CD4-positive, alpha-beta memory T cell (primary cell): ENCODE data around the gene MACF1. TPM values are rescaled to one million over a fixed set of nuclear protein-coding genes. Genes with fewer than 3 reads are reported as not detected.

ENCODE experiments used
- CTCF ChIA-PET: fragments of 350-600 bp; sonication (Branson Sonifier 250); formaldehyde crosslinking; loops from one replicate; lab custom pipeline; 2021; ENCODE audit warnings: inconsistent platforms; ENCODE audit not compliant: partially characterized antibody; lab: Charles Lee
- POLR2A ChIA-PET: fragments of 350-600 bp; sonication (Branson Sonifier 250); formaldehyde crosslinking; loops from one replicate; lab custom pipeline; 2021; ENCODE audit not compliant: partially characterized antibody; lab: Charles Lee
- DNase-seq, 5 donors: peaks; one replicate each; pipeline versions ENCODE4 v3.0.0 to v3.0.0-alpha.2; 2020 to 2022; ENCODE audit warnings: mixed read lengths in 1 of 5
- H3K27ac ChIP-seq: one replicate; pipeline ENCODE4 v1.7.0; 2013; ENCODE audit warnings: low read depth, low read length
- H3K27me3 ChIP-seq: 2 replicates; pipeline ENCODE4 v1.7.0; 2013; ENCODE audit warnings: mild to moderate bottlenecking, low read length, moderate library complexity; ENCODE audit not compliant: insufficient read depth
- H3K36me3 ChIP-seq: 2 replicates; pipeline ENCODE4 v1.7.0; 2013; ENCODE audit warnings: mild to moderate bottlenecking, low read length, moderate library complexity; ENCODE audit not compliant: insufficient read depth
- H3K4me1 ChIP-seq: 2 replicates; pipeline ENCODE4 v1.7.0; 2013; ENCODE audit warnings: mild to moderate bottlenecking, low read length, moderate library complexity; ENCODE audit not compliant: insufficient read depth
- H3K4me3 ChIP-seq, 2 donors: one replicate each; pipeline ENCODE4 v1.7.0; 2013; ENCODE audit warnings: low read length in 2 of 2, mild to moderate bottlenecking in 1 of 2
- H3K9me3 ChIP-seq, 2 donors: one replicate each; pipeline ENCODE4 v1.7.0; 2013; ENCODE audit warnings: low read length in 2 of 2, control low read depth in 1 of 2; ENCODE audit not compliant: control insufficient read depth in 1 of 2
- H3K27ac Mint-ChIP-seq, 7 donors: one replicate each; pipeline ENCODE4 v1.8.0; 2020 to 2021; ENCODE audit warnings: mixed read lengths in 7 of 7, mild to moderate bottlenecking in 6 of 7, inconsistent platforms in 3 of 7, moderate library complexity in 3 of 7
- H3K27me3 Mint-ChIP-seq, 2 donors: one replicate each; pipeline ENCODE4 v1.8.0; 2020 to 2021; ENCODE audit warnings: mixed read lengths in 2 of 2
- H3K36me3 Mint-ChIP-seq, 2 donors: one replicate each; pipeline ENCODE4 v1.8.0; 2020 to 2021; ENCODE audit warnings: mixed read lengths in 2 of 2, inconsistent platforms in 1 of 2, mild to moderate bottlenecking in 1 of 2
- H3K4me1 Mint-ChIP-seq, 4 donors: one replicate each; pipeline ENCODE4 v1.8.0; 2020 to 2021; ENCODE audit warnings: mixed read lengths in 4 of 4, mild to moderate bottlenecking in 1 of 4
- H3K4me3 Mint-ChIP-seq, 8 donors: one replicate each; pipeline ENCODE4 v1.8.0; 2020 to 2021; ENCODE audit warnings: mixed read lengths in 8 of 8, mild to moderate bottlenecking in 7 of 8, moderate library complexity in 6 of 8, inconsistent platforms in 3 of 8
- H3K9me3 Mint-ChIP-seq, 8 donors: one replicate each; pipeline ENCODE4 v1.8.0; 2020 to 2021; ENCODE audit warnings: mixed read lengths in 8 of 8, mild to moderate bottlenecking in 5 of 8, inconsistent platforms in 3 of 8, moderate library complexity in 1 of 8
- intact Hi-C: fragments of 100-400 bp; cut with micrococcal nuclease; formaldehyde crosslinking; loops from one replicate; pipeline ENCODE4 v1.15.1; 2023
- polyA plus RNA-seq, 2 donors: library from polyadenylated mRNA; unstranded; fragments of 300-500 nt; fragmentation: Illumina TruSeq; gene quantifications; one replicate each; pipeline ENCODE4 v1.2.3, GENCODE V29; 2021
- total RNA-seq, 2 experiments: library from RNA; stranded (reverse); gene quantifications; one replicate each; pipeline ENCODE4 v1.2.3, GENCODE V29; 2021

Gene MACF1
- total and polyA plus RNA-seq, 4 experiments from 2014 or later: 6.8 to 387 (median 222) TPM

DNA sequence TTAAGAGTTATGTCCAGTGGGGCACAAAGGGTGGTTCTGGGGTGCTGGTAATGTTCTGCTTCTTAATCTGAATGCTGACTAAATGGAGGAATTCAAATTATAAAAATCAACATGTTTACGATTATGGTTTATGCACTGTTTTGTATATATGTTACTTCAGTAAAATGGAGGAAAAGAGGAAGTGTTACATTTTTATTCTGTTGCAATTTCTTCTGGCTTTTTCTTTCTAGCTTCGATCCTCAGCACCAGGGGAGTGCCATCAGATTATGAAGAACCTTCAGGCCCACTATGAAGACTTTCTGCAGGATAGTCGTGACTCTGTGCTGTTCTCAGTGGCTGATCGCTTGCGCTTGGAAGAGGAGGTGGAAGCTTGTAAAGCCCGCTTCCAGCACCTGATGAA, 105.5 kb downstream of the MACF1 start:
- H3K4me1 Mint-ChIP-seq: peaks cover 0 to 6% (median 1%) of the 10 kb centered on the region in 4 donors
- Histone ChIP-seq H3K9me3 (no peaks in the 10 kb centered on the region), H3K27me3 (no peaks in the 10 kb centered on the region), H3K27ac (no peak overlapping the region), H3K36me3 (peaks cover 47% of the 10 kb centered on the region), H3K4me1 (no peaks in the 10 kb centered on the region), H3K4me3 (no peak overlapping the region)
- H3K36me3 Mint-ChIP-seq: peaks cover 57 to 79% of the 10 kb centered on the region in 2 donors
- intact Hi-C loops: no loop called here
- POLR2A ChIA-PET: no interaction called here
- CTCF ChIA-PET: interaction anchor here (1.3 kb wide), 1 partner anchor 118 kb away, joined by 4 read pairs; no protein-coding TSS in a partner anchor
- H3K4me3 Mint-ChIP-seq: no peak overlapping the region
- H3K27ac Mint-ChIP-seq: peak overlapping the region in 3 of 7 donors; percentile 29 to 72 (median 53)
- no peak for DNase-seq
- H3K27me3 Mint-ChIP-seq: no peaks in the 10 kb centered on the region
- H3K9me3 Mint-ChIP-seq: no peaks in the 10 kb centered on the region

DNA sequence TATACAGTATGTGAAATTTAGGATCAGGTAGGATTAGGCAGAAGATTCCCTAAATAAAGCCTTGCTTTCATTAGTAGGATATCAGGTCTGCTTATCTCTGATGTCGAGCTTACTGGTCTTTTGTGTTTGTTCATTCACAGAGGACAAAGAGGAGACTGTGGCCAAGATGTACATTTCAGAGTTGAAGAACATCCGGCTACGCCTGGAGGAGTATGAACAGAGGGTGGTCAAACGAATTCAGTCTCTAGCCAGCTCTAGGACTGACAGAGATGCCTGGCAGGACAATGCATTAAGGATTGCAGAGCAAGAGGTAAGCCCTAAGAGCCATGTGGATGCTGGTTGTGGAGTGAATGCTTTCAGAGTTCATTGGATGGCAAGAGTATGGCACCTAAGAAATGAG, 106.2 kb downstream of the MACF1 start:
- Mint-ChIP-seq H3K4me1 (peaks cover 0 to 4% (median 3%) of the 10 kb centered on the region in 4 donors), H3K4me3 (no peak overlapping the region), H3K36me3 (peaks cover 60 to 81% of the 10 kb centered on the region in 2 donors), H3K27ac (peak overlapping the region in 5 of 7 donors; percentile 29 to 81 (median 61)), H3K27me3 (no peaks in the 10 kb centered on the region), H3K9me3 (no peaks in the 10 kb centered on the region)
- no peaks in the 10 kb centered on the region for H3K9me3 ChIP-seq
- intact Hi-C loops: no loop called here
- H3K4me1 ChIP-seq: no peaks in the 10 kb centered on the region
- no peak overlapping the region for H3K4me3 ChIP-seq
- DNase-seq: no peak
- ChIA-PET POLR2A (interaction anchor here (0.9 kb wide), 1 partner anchor 19 kb away, joined by 3 read pairs; no protein-coding TSS in a partner anchor), CTCF (interaction anchor here (1.3 kb wide), 1 partner anchor 118 kb away, joined by 4 read pairs; no protein-coding TSS in a partner anchor)
- no peaks in the 10 kb centered on the region for H3K27me3 ChIP-seq
- peaks cover 47% of the 10 kb centered on the region for H3K36me3 ChIP-seq
- H3K27ac ChIP-seq: no peak overlapping the region

DNA sequence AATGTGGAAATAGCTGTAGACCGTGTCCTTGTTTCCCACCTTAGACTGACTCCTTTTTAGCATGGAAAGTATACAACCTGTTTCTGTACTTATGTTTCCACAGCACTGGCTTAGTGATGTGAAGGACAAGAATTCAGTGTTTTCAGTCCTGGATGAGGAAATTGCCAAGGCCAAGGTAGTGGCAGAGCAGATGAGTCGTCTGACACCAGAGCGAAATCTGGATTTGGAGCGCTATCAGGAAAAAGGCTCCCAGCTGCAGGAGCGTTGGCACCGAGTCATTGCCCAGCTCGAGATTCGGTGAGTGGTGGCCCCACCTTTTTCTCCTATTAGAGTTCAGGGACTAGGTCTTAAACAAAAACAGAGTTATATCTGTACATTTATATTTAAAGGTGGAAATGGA, 112.6 kb downstream of the MACF1 start:
- CTCF ChIA-PET: interaction anchor here (1.1 to 1.6 kb wide), 3 partner anchors 12 to 218 kb away, joined by 3 read pairs; no protein-coding TSS in a partner anchor
- no peak for DNase-seq
- POLR2A ChIA-PET: interaction anchor here (1.3 kb wide), 1 partner anchor 11 kb away, joined by 3 read pairs; no protein-coding TSS in a partner anchor
- H3K4me1 ChIP-seq: no peaks in the 10 kb centered on the region
- Mint-ChIP-seq H3K27ac (peak overlapping the region in 3 of 7 donors; percentile 16 to 83 (median 69)), H3K4me1 (peaks cover 0 to 9% (median 4%) of the 10 kb centered on the region in 4 donors), H3K27me3 (no peaks in the 10 kb centered on the region), H3K9me3 (no peaks in the 10 kb centered on the region), H3K36me3 (peaks cover 76 to 92% of the 10 kb centered on the region in 2 donors), H3K4me3 (no peak overlapping the region)
- intact Hi-C loops: no loop called here
- no peak overlapping the region for H3K27ac ChIP-seq
- peaks cover 82% of the 10 kb centered on the region for H3K36me3 ChIP-seq
- no peaks in the 10 kb centered on the region for H3K27me3 ChIP-seq
- H3K4me3 ChIP-seq: no peak overlapping the region
- no peaks in the 10 kb centered on the region for H3K9me3 ChIP-seq

DNA sequence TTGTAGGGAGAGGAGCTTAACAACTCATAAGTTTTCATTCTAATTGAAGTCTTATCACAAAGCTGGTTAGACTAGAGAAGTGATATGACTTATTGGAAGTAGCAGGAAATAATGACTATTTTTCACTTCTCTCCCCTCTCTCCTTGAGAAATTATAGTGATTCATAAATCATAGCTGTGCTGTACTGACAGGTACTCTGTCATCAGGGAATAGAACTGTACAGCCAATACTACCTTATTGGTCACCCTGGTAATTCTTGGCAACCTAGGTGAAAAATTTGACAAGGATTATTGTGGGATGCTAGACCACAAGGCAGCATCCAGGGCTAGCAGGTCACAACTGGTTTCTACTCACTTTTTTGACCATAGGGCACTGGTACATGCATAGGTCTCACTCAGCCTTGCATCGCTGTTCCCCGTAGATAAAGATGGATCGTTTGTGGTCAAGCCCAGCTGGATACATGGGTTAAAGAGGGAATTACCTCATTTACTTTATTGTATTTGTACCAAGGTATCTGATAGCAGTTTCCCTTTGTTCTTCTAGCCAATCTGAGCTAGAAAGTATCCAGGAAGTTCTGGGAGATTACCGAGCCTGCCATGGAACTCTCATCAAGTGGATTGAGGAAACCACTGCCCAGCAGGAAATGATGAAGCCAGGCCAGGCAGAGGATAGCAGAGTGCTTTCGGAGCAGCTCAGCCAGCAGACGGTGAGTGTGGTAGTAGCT, 113.6 kb downstream of the MACF1 start:
- Mint-ChIP-seq H3K27ac (peak overlapping the region in 5 of 7 donors; percentile 9 to 78 (median 22)), H3K9me3 (no peaks in the 10 kb centered on the region), H3K36me3 (peaks cover 79 to 93% of the 10 kb centered on the region in 2 donors), H3K27me3 (no peaks in the 10 kb centered on the region), H3K4me1 (peaks cover 0 to 7% (median 3%) of the 10 kb centered on the region in 4 donors), H3K4me3 (no peak overlapping the region)
- H3K9me3 ChIP-seq: no peaks in the 10 kb centered on the region
- ChIA-PET CTCF (interaction anchor here (1.2 to 1.6 kb wide), 3 partner anchors 10 to 130 kb away, joined by 3 read pairs; no protein-coding TSS in a partner anchor), POLR2A (interaction anchor here (1.3 kb wide), 1 partner anchor 10 kb away, joined by 3 read pairs; no protein-coding TSS in a partner anchor)
- H3K4me3 ChIP-seq: no peak overlapping the region
- H3K27me3 ChIP-seq: no peaks in the 10 kb centered on the region
- intact Hi-C loops: no loop called here
- peaks cover 84% of the 10 kb centered on the region for H3K36me3 ChIP-seq
- no peaks in the 10 kb centered on the region for H3K4me1 ChIP-seq
- no peak for DNase-seq
- no peak overlapping the region for H3K27ac ChIP-seq

DNA sequence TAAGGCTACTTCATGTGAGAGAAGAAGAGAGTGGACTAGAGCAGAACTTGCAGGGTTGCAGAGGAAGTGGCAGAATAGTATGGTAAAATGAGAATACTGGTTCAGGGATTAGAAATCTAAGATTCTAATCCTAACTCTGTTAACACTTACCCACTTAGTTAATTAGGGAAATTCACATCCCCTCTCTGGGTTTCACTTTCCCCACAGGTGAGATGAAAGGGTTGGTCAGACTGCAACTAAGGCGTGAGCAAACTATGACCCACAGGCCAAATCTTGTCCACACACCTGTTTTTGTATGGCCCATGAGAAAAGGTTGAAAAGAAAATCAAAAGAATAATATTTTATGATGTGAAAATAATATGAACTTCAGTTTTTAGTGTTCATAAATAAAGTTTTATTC, 117.5 kb downstream of the MACF1 start:
- peaks cover 54 to 70% of the 10 kb centered on the region in 2 donors for H3K36me3 Mint-ChIP-seq
- H3K27me3 Mint-ChIP-seq: no peaks in the 10 kb centered on the region
- no peak for DNase-seq
- Histone ChIP-seq H3K4me3 (no peak overlapping the region), H3K36me3 (peaks cover 89% of the 10 kb centered on the region), H3K9me3 (no peaks in the 10 kb centered on the region), H3K27me3 (no peaks in the 10 kb centered on the region), H3K27ac (no peak overlapping the region), H3K4me1 (peaks cover 2% of the 10 kb centered on the region)
- intact Hi-C loops: no loop called here
- CTCF ChIA-PET: interaction anchor here (1.0 kb wide), 1 partner anchor 222 kb away, joined by 3 read pairs; no protein-coding TSS in a partner anchor
- no peaks in the 10 kb centered on the region for H3K9me3 Mint-ChIP-seq
- H3K4me3 Mint-ChIP-seq: no peak overlapping the region
- peak overlapping the region in 6 of 7 donors; percentile 10 to 82 (median 62) for H3K27ac Mint-ChIP-seq
- POLR2A ChIA-PET: no interaction called here
- H3K4me1 Mint-ChIP-seq: peaks cover 4 to 8% (median 5%) of the 10 kb centered on the region in 4 donors

DNA sequence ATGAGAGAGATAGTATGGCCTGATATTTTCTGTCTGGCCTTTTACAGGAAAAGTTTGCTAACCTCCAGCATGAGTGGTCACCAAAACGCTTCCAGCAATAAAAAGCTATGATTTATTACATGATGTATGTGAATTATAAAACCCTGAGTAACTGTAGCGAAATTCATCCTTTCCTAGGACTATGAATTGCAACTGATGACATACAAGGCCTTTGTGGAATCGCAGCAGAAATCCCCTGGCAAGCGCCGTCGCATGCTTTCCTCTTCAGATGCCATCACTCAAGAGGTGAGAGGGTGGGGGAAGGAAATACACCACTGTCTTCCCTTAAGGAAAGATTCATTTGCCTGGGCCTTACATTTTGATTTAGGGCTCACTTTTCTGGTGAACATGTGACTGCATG, 117.9 kb downstream of the MACF1 start:
- Mint-ChIP-seq H3K4me3 (no peak overlapping the region), H3K4me1 (peaks cover 8 to 10% (median 9%) of the 10 kb centered on the region in 4 donors), H3K36me3 (peaks cover 55 to 70% of the 10 kb centered on the region in 2 donors), H3K27ac (peak overlapping the region in 2 of 7 donors; percentile 43 to 63), H3K9me3 (no peaks in the 10 kb centered on the region), H3K27me3 (no peaks in the 10 kb centered on the region)
- Histone ChIP-seq H3K9me3 (no peaks in the 10 kb centered on the region), H3K36me3 (peaks cover 89% of the 10 kb centered on the region), H3K27me3 (no peaks in the 10 kb centered on the region), H3K4me1 (peaks cover 6% of the 10 kb centered on the region), H3K4me3 (no peak overlapping the region), H3K27ac (no peak overlapping the region)
- DNase-seq: no peak
- intact Hi-C loops: no loop called here
- ChIA-PET CTCF (no interaction called here), POLR2A (no interaction called here)

DNA sequence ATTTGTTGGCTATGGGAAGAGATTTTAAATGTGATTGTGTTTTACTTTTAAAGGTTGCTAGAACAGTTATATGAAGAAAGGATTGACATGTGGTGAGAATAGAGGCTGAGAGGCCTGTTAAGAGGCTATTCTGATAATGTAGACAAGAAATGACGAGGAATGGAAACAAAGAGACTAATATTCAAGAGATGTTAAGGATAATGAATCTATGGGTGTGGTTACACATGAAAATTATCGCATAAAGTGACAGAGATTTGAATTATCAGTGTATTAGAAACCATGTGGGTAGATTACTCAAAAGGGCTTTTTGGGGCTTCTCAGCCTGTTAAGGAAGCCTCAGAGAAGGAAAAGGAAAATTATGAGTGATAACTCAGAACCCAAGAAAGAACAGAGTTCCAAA, 120.4 kb downstream of the MACF1 start:
- peaks cover 41 to 71% of the 10 kb centered on the region in 2 donors for H3K36me3 Mint-ChIP-seq
- no peaks in the 10 kb centered on the region for H3K27me3 ChIP-seq
- POLR2A ChIA-PET: no interaction called here
- peaks cover 21% of the 10 kb centered on the region for H3K4me1 ChIP-seq
- no peaks in the 10 kb centered on the region for H3K9me3 Mint-ChIP-seq
- H3K4me3 Mint-ChIP-seq: no peak overlapping the region
- peaks cover 80% of the 10 kb centered on the region for H3K36me3 ChIP-seq
- intact Hi-C loops: no loop called here
- CTCF ChIA-PET: interaction anchor here (1.0 to 1.1 kb wide), 2 partner anchors 12 to 132 kb away, joined by 3 to 4 read pairs; no protein-coding TSS in a partner anchor
- H3K4me3 ChIP-seq: no peak overlapping the region
- no peak for DNase-seq
- no peaks in the 10 kb centered on the region for H3K9me3 ChIP-seq
- no peak overlapping the region for H3K27ac Mint-ChIP-seq
- peaks cover 21 to 30% (median 24%) of the 10 kb centered on the region in 4 donors for H3K4me1 Mint-ChIP-seq
- no peak overlapping the region for H3K27ac ChIP-seq
- no peaks in the 10 kb centered on the region for H3K27me3 Mint-ChIP-seq
